Measurements from ENCODE around the gene ULK1.

ULK1 gene

GRCh38 chr12:131905081-131905629 is 10.7 kb downstream of the ULK1 start:
- in situ Hi-C loops (cut with HindIII; ENCODE audit: low sequenced_read_pairs): no loop called here
- no peak overlapping the region for H3K4me3 ChIP-seq (ENCODE audit: low read depth, low read length)
- no peak for TF ChIP-seq CTCF (IDR thresholded peaks at IDR 0.05; ENCODE audit: low read depth, low read length)
- DNase-seq (ENCODE audit: low read depth, low spot score): no peak

GRCh38 chr12:131905630-131906091 is 11.2 kb downstream of the ULK1 start:
- no peak for TF ChIP-seq CTCF (IDR thresholded peaks at IDR 0.05; ENCODE audit: low read depth, low read length)
- H3K4me3 ChIP-seq (ENCODE audit: low read depth, low read length): no peak overlapping the region
- in situ Hi-C loops (cut with HindIII; ENCODE audit: low sequenced_read_pairs): no loop called here
- no peak for DNase-seq (ENCODE audit: low read depth, low spot score)

GRCh38 chr12:131907379-131908091 is 13.1 kb downstream of the ULK1 start:
- no peak for DNase-seq (ENCODE audit: low read depth, low spot score)
- no peak for TF ChIP-seq CTCF (IDR thresholded peaks at IDR 0.05; ENCODE audit: low read depth, low read length)
- in situ Hi-C loops (cut with HindIII; ENCODE audit: low sequenced_read_pairs): no loop called here
- no peak overlapping the region for H3K4me3 ChIP-seq (ENCODE audit: low read depth, low read length)

GRCh38 chr12:131908092-131909080 is 14.0 kb downstream of the ULK1 start:
- H3K4me3 ChIP-seq (ENCODE audit: low read depth, low read length): no peak overlapping the region
- in situ Hi-C loops (cut with HindIII; ENCODE audit: low sequenced_read_pairs): no loop called here
- TF ChIP-seq CTCF (IDR thresholded peaks at IDR 0.05; ENCODE audit: low read depth, low read length): no peak
- DNase-seq (ENCODE audit: low read depth, low spot score): no peak

- in situ Hi-C loops (cut with HindIII; ENCODE audit: low sequenced_read_pairs): no loop called here
- H3K4me3 ChIP-seq (ENCODE audit: low read depth, low read length): no peak overlapping the region
- no peak for TF ChIP-seq CTCF (IDR thresholded peaks at IDR 0.05; ENCODE audit: low read depth, low read length)
- no peak for DNase-seq (ENCODE audit: low read depth, low spot score)
Observed at GRCh38 chr12:131909081-131909751, 14.8 kb downstream of the ULK1 start.

GRCh38 chr12:131909752-131910219 is 15.4 kb downstream of the ULK1 start:
- no peak overlapping the region for H3K4me3 ChIP-seq (ENCODE audit: low read depth, low read length)
- TF ChIP-seq CTCF (IDR thresholded peaks at IDR 0.05; ENCODE audit: low read depth, low read length): no peak
- in situ Hi-C loops (cut with HindIII; ENCODE audit: low sequenced_read_pairs): no loop called here
- DNase-seq (ENCODE audit: low read depth, low spot score): no peak
